ENCODE data around the gene FHIT.

DNA sequence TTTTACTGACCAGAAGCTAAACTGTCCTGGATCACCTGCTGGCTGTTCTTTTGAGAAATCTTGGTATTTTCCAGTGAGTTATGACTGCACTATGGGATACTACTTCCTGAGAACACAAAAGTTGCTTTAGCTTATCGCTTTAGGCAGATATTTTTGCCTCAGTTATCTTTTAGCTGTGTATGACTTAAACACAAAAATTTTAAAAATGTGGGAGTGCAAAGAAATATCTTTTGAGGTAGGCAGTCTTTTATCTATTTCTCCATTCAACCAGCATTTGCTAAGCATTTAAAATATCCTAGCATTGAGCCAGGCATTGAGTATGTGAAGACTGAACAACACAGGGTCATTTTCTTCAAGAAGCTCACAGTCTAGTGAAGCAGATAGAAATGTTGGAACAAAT is 981.9 kb downstream of the FHIT start:
- no peak for TF ChIP-seq EP300 (IDR thresholded peaks at IDR 0.05)
- TF ChIP-seq, protein P1, sequence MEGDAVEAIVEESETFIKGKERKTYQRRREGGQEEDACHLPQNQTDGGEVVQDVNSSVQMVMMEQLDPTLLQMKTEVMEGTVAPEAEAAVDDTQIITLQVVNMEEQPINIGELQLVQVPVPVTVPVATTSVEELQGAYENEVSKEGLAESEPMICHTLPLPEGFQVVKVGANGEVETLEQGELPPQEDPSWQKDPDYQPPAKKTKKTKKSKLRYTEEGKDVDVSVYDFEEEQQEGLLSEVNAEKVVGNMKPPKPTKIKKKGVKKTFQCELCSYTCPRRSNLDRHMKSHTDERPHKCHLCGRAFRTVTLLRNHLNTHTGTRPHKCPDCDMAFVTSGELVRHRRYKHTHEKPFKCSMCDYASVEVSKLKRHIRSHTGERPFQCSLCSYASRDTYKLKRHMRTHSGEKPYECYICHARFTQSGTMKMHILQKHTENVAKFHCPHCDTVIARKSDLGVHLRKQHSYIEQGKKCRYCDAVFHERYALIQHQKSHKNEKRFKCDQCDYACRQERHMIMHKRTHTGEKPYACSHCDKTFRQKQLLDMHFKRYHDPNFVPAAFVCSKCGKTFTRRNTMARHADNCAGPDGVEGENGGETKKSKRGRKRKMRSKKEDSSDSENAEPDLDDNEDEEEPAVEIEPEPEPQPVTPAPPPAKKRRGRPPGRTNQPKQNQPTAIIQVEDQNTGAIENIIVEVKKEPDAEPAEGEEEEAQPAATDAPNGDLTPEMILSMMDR (IDR thresholded peaks at IDR 0.05), result no peak
- TF ChIP-seq POLR2A (IDR thresholded peaks at IDR 0.05), result no peak
